GM19463 (cell line): ENCODE measurements around the gene MYOM1.

Experiments
- ATAC-seq: cut with Tn5 transposase; IDR thresholded peaks from one replicate; pipeline ENCODE4 v1.9.1; 2021; ENCODE audit warnings: mild to moderate bottlenecking, moderate library complexity; ENCODE audit not compliant: unreplicated experiment

The MYOM1 gene

GRCh38 chr18:3190610-3191009 lies 29.2 kb downstream of the MYOM1 start:
- no peak for ATAC-seq

- ATAC-seq = no peak
These were observed 29.9 kb downstream of the MYOM1 start for GRCh38 chr18:3189884-3190283.

GRCh38 chr18:3186678-3187658 lies 32.8 kb downstream of the MYOM1 start:
- ATAC-seq = no peak

GRCh38 chr18:3184275-3184963 lies 35.3 kb downstream of the MYOM1 start:
- no peak for ATAC-seq

GRCh38 chr18:3183103-3183717 lies 36.6 kb downstream of the MYOM1 start:
- no peak for ATAC-seq

- ATAC-seq = no peak
These were observed 39.4 kb downstream of the MYOM1 start for GRCh38 chr18:3180325-3180724.

GRCh38 chr18:3179430-3180089 lies 40.2 kb downstream of the MYOM1 start:
- peak; percentile 53 for ATAC-seq

GRCh38 chr18:3177902-3178687 lies 41.7 kb downstream of the MYOM1 start:
- peak; percentile 79 for ATAC-seq

GRCh38 chr18:3175195-3175758 lies 44.5 kb downstream of the MYOM1 start:
- ATAC-seq = no peak

- ATAC-seq = no peak
These were observed 47.7 kb downstream of the MYOM1 start for GRCh38 chr18:3172097-3172496.

- ATAC-seq = no peak
These were observed 48.1 kb downstream of the MYOM1 start for GRCh38 chr18:3171631-3172030.

- no peak for ATAC-seq
These were observed 49.2 kb downstream of the MYOM1 start for GRCh38 chr18:3170441-3171161.

GRCh38 chr18:3164381-3164780 lies 55.4 kb downstream of the MYOM1 start:
- no peak for ATAC-seq

GRCh38 chr18:3163968-3164367 lies 55.8 kb downstream of the MYOM1 start:
- ATAC-seq = no peak

- no peak for ATAC-seq
These were observed 57.6 kb downstream of the MYOM1 start for GRCh38 chr18:3162181-3162580.

- ATAC-seq = no peak
These were observed 59.9 kb downstream of the MYOM1 start for GRCh38 chr18:3159830-3160229.

- no peak for ATAC-seq
These were observed 62.2 kb downstream of the MYOM1 start for GRCh38 chr18:3157606-3158005.

- ATAC-seq = no peak
These were observed 62.7 kb downstream of the MYOM1 start for GRCh38 chr18:3157086-3157485.

- no peak for ATAC-seq
These were observed 63.5 kb downstream of the MYOM1 start for GRCh38 chr18:3156325-3156640.
